Left ventricle myocardium inferior (tissue), 1 donor: ENCODE data around the gene TSGA10IP. TPM values are rescaled to one million over a fixed set of nuclear protein-coding genes. Genes with fewer than 3 reads are reported as not detected.

Experiments used
- DNase-seq: peaks from one replicate; pipeline ENCODE4 v3.0.0-alpha.2; 2020
- H3K27ac ChIP-seq: fragments of 200-600 bp; replicated peaks from 2 replicates; pipeline ENCODE4 v1.8.0; 2021
- H3K27me3 ChIP-seq: fragments of 200-600 bp; 2 replicates; pipeline ENCODE4 v1.8.0; 2021; ENCODE audit warnings: low read depth
- H3K36me3 ChIP-seq: fragments of 200-600 bp; 2 replicates; pipeline ENCODE4 v1.8.0; 2021
- H3K4me1 ChIP-seq: fragments of 200-600 bp; 2 replicates; pipeline ENCODE4 v1.8.0; 2021
- H3K4me3 ChIP-seq: fragments of 200-600 bp; 2 replicates; pipeline ENCODE4 v1.8.0; 2021; ENCODE audit warnings: mild to moderate bottlenecking, moderate library complexity
- H3K9me3 ChIP-seq: fragments of 200-600 bp; replicated peaks from 2 replicates; pipeline ENCODE4 v1.8.0; 2021
- intact Hi-C: fragments of 100-400 bp; cut with micrococcal nuclease; formaldehyde crosslinking; loops from one replicate; pipeline ENCODE4 v1.11.0; 2022
- total RNA-seq: library from RNA; stranded (reverse); fragmentation: NEBNext Ultra II Directional; extraction: Animal tissue kit (Norgen Biotek cat#: 25700); gene quantifications from one replicate; pipeline ENCODE4 v1.2.1, GENCODE V29; 2021
- TF ChIP-seq, protein P1 (sequence below): fragments of 200-600 bp; IDR thresholded peaks from 2 replicates; pipeline ENCODE4 v1.8.0; 2021; ENCODE audit warnings: antibody characterized with exemption, mild to moderate bottlenecking, borderline replicate concordance
- donor health status: DM: no; HTN: yes; CAD: no; lungs with severe emphysema.

The TSGA10IP gene
- total RNA-seq, 1 donor from 2014 or later: not detected

DNA sequence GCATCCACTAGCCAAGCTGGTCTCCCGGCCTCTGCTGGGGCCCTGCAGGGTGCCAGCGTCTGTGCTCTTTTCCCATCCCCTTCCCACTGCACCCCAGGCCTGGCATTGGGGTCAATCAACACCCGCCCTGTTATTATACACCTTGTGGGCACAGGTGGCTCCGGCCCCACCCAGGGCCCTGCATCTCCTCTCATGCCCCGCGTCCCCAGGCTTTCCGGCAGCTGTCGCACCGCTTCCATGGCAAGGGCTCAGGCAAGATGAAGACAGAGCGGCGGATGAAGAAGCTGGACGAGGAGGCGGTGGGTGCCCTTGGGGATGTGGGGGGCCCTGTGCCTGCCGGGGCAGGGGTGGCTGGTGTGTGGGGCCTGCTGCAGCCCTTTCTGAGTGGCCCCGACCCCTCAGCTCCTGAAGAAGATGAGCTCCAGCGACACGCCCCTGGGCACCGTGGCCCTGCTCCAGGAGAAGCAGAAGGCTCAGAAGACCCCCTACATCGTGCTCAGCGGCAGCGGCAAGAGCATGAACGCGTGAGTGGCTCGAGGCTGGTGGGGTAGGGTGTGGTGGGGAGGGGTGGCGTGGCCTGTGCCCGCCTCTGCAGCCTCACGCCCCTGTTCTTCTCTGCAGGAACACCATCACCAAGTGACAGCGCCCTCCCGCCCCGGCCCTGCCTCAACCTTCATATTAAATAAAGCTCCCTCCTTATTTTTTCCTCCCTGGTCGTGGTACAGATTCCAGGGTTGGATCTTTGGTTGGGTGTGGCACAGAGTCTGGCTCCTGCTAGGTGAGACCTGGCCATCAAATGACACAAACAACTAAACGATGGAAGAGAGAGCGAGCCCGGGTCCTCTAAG lies 33.3 kb downstream of the TSGA10IP start:
- Histone ChIP-seq H3K27ac (no peak overlapping the region), H3K36me3 (peaks cover 47% of the 10 kb centered on the region)
- no peak for DNase-seq

GRCh38 chr11:65979261-65979759 lies 34.0 kb downstream of the TSGA10IP start:
- Histone ChIP-seq H3K27me3 (no peaks in the 10 kb centered on the region), H3K27ac (no peak overlapping the region), H3K36me3 (peaks cover 45% of the 10 kb centered on the region), H3K9me3 (no peaks in the 10 kb centered on the region), H3K4me3 (no peak overlapping the region), H3K4me1 (no peaks in the 10 kb centered on the region)
- no peak for DNase-seq
- TF ChIP-seq, protein P1, sequence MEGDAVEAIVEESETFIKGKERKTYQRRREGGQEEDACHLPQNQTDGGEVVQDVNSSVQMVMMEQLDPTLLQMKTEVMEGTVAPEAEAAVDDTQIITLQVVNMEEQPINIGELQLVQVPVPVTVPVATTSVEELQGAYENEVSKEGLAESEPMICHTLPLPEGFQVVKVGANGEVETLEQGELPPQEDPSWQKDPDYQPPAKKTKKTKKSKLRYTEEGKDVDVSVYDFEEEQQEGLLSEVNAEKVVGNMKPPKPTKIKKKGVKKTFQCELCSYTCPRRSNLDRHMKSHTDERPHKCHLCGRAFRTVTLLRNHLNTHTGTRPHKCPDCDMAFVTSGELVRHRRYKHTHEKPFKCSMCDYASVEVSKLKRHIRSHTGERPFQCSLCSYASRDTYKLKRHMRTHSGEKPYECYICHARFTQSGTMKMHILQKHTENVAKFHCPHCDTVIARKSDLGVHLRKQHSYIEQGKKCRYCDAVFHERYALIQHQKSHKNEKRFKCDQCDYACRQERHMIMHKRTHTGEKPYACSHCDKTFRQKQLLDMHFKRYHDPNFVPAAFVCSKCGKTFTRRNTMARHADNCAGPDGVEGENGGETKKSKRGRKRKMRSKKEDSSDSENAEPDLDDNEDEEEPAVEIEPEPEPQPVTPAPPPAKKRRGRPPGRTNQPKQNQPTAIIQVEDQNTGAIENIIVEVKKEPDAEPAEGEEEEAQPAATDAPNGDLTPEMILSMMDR: no peak
- intact Hi-C loops: loop anchor here (5.0 kb wide), 1 partner anchor 357 kb away; no protein-coding TSS in a partner anchor

More for the DNA sequence above, 33.3 kb downstream of the TSGA10IP start:
- intact Hi-C loops: loop anchor here (5.0 kb wide), 1 partner anchor 356 kb away; no protein-coding TSS in a partner anchor
- Histone ChIP-seq H3K4me1 (no peaks in the 10 kb centered on the region), H3K4me3 (no peak overlapping the region), H3K9me3 (no peaks in the 10 kb centered on the region), H3K27me3 (no peaks in the 10 kb centered on the region)
- TF ChIP-seq, protein P1: no peak

DNA sequence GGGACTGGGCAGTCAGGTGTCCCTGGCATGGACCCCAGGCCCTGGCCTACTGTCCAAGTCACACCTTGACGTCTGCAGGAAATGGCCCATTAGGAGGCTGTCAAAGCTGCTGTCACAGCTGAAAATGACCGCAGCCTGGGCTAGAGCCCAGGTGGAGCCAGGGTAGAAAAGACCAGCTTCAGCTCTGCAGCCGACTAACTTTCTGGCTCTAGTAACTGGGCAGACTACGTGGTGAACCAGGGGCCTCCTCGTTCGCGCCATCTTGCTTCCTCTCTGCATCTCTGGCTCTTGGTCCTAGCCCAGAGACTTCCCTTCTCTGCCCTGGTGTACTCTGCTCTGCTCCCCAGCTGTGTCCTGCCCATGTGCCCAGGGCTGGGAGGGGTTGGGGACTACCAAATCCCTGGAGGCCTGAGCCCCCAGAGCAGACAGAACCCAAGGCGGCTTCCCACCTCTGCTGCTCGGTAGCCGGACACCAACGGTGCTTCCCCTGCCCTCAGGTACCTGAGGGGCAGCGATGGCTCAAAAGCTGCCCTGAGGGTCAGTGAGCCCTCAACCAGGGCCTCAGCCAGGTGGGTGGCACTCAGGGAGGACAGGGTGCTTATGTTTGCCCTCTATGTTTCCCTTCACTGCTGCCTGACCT lies 35.9 kb downstream of the TSGA10IP start:
- Histone ChIP-seq H3K4me1 (peaks cover 9% of the 10 kb centered on the region), H3K4me3 (no peak overlapping the region), H3K9me3 (no peaks in the 10 kb centered on the region), H3K27me3 (no peaks in the 10 kb centered on the region), H3K27ac (no peak overlapping the region), H3K36me3 (peaks cover 36% of the 10 kb centered on the region)
- no peak for DNase-seq
- intact Hi-C loops: no loop called here
- TF ChIP-seq, protein P1: no peak

DNA sequence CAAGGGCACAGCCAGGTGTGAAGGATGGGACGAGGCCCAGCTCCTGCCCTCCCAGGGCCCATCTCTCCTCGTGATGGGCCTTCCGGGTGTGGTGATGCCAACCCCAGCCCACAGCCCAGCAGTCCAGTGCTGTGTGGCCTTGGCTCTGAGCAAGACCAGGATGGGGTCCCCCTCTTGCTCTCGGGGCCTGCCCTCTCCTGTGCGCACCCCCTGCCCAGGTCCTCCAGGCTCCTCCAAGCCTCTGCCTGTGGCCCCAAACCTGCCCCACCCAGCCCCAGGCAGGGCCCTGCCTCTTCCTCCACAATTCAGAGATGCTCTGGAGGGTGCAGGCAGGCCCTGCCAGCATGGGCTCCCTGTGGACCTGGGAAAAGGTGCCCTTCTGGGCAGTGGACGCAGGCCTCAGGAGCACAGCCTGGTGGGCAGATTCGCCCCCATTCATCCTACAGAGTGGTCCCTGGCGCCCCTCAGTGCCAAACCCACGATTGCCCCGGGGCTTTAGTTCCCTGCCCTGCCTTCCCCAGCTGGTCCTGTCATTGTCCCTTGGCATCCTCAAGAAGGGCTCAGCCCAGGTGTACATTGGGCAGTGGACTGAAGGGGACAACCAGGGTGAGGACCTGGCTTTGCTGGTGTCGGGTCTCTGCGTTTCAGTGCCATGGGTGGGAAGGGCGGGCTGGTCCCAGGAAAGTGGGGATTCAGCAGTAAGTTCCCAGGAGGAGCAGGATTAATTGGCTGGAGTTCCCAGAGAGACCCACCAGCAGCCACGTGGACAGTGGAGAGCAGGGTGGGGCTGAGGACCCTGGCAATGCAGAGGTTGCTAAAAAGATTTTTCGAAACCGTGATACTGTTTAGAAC lies 36.9 kb downstream of the TSGA10IP start:
- Histone ChIP-seq H3K36me3 (peaks cover 26% of the 10 kb centered on the region), H3K27me3 (no peaks in the 10 kb centered on the region), H3K4me1 (peaks cover 9% of the 10 kb centered on the region), H3K27ac (no peak overlapping the region), H3K4me3 (no peak overlapping the region), H3K9me3 (no peaks in the 10 kb centered on the region)
- no peak for DNase-seq
- TF ChIP-seq, protein P1: no peak
- intact Hi-C loops: no loop called here
